ENCODE results near the gene PSMG4.
A peak's percentile ranks its signal among the peaks of the same experiment; 100 is the strongest.

Gene PSMG4

GRCh38 chr6:3258720-3259490 is at the start of gene PSMG4:
Gene PSMG4, plus strand, starts transcription at chr6:3258947. Its CDS starts 76 bp downstream, at chr6:3259023.
- DNase-seq, result peak; percentile 92 to 98 (median 97)

DNA sequence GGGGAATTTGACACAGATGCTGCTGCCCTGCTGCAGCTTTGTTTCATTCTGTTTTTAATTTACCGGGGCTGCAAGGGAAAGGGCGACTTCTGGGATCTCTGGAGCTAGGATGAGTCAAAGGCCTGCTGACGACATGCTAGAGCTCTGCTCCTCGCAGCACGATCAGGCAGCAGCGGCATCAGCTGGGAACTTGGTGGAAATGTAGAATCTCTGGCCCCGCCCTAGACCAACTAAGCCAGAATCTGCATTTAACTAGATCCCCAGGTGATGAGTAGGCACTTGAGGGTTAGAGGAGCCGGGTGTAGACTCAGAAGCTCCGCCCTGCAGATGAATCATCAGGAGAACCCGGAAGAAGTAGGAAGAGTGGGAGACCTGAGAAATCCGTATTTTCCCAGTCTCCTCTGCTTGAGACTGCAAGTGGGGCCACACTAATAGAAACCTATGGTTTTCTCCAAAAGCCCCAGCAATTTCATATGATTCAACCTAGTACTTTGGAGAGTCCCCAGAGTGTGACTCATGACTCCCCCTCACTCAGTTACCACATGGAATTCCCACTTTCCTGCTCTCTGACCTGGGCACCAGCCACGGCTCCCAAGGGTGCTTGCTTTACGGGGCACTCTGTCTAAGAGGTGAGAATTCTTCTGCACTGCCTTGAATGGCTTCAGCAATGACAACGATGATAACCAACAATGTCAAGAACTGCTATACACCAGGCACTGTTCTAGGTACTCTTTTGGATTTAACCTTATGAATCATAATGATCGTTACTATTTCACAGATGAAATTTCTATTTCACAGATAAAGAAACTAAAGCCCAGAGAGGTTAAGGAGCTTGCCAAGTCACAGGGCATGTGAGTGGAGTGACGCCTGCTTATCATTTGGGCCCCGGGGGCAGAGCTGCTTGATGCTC is 49.4 kb upstream of the PSMG4 start:
- DNase-seq, result peak; percentile 87 to 97 (median 90)

GRCh38 chr6:3210024-3210610 is 48.6 kb upstream of the PSMG4 start:
- no peak for DNase-seq

GRCh38 chr6:3211681-3212080 is 47.1 kb upstream of the PSMG4 start:
- DNase-seq, result no peak

DNA sequence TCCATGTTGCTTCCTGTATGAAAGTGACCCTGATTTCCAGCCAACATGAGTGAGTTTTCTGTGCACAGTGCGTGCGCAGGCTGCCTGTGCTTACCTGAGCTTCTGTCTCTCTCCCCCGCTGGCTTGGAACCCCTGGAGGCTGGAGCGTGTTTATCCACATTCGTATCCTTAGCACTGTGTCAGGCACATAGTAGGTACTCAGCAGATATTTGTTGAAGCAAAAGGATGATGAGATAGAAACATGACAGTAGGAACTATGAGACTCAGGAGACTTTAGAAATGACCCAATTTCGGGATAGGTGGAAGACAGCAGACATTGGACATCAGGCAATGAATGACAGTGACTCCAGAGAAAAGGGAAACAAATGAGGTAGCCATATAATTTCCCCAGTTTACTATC is 46.5 kb upstream of the PSMG4 start:
- no peak for DNase-seq

DNA sequence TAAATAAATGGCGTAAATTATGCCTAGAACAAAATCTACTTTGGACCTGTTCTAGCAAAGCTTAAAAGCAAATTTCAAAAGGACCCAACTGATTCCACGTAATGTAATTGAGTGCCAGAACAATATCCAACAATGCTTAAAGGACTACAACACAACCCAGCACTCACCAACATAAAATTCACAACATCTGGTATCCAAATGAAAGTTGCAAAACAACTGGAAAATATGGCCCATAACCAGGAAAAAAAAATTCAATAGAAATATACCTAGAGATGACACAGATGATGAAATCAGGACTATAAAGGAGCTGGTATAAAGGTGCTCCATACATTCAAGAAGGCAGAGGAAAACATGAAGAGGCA is 45.4 kb upstream of the PSMG4 start:
- no peak for DNase-seq

DNA sequence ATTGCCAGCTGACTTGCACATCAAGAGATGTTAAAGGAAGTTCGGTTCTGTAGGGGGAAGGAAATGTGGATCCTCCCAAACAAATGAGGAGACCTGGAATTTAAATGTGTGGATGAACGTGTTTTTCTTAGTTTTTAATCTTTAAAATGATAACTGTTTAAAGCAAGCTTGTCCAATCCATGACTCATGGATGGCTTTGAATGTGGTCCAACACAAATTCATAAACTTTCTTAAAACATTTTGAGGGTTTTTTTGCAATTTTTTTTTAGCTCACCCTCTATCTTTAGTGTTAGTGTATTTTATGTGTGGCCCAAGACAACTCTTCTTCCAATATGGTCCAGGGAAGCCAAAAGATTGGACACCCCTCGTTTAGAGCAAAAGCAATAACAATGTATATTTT is 43.8 kb upstream of the PSMG4 start:
- DNase-seq, result no peak

DNA sequence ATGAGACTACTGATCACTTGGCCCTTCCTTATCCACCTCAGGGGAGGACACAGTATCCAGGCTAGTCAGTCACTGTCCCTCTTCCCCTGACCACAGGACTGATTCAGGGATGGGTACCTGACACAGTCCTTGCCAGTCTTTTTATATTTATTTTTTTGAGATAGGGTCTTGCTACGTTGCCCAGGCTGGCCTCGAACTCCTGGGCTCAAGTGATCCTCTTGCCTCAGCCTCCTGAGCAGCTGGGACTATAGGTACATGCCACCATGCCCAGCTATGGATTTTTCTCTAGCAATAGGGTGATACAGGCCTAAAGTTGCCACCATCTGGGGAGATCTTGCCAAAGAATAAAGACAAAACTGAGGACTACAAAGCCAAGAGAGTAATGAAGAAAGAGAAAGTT is 41.5 kb upstream of the PSMG4 start:
- no peak for DNase-seq

GRCh38 chr6:3218266-3218665 is 40.5 kb upstream of the PSMG4 start:
- DNase-seq, result no peak

- DNase-seq, result no peak
These were observed 38.4 kb upstream of the PSMG4 start for GRCh38 chr6:3220366-3220765.

GRCh38 chr6:3221578-3221977 is 37.2 kb upstream of the PSMG4 start:
- DNase-seq, result peak; percentile 30 to 49 (median 32)

DNA sequence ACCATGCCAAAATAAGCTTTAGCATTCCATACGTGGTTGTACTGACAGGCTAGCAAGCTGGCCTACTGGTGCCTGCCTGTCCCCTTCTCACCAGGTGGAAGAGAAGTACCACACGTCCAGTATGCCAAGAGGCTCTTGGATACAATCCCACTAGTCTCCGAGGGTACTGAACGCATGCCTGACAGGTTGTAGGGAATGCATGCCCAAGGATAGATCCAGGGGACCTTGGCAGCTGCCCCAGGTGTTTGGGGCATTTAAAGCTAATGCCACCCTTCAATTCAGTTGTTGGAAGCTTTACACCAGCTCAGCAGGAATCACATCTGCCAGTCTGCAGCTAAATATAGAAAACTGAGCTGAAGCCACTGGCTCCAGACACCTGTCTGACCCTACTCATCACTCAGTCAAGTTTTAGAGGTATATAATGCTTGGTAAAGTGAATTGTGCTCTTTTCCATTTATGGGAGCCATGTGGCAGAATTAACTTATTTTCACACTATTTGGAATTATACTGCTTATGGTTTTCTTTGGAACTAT is 36.2 kb upstream of the PSMG4 start:
- no peak for DNase-seq

- no peak for DNase-seq
These were observed 32.7 kb upstream of the PSMG4 start for GRCh38 chr6:3226042-3226441.

GRCh38 chr6:3226481-3227362 is 32.0 kb upstream of the PSMG4 start:
- peak; percentile 52 to 81 (median 64) for DNase-seq

- peak in 1 of 3 donors; percentile 26 for DNase-seq
These were observed 31.2 kb upstream of the PSMG4 start, which contains the start of gene TUBB2B for GRCh38 chr6:3227363-3228045. Gene TUBB2B, minus strand, starts transcription at chr6:3227653. Its CDS starts 110 bp downstream, at chr6:3227543.

GRCh38 chr6:3228046-3228671 is 30.6 kb upstream of the PSMG4 start:
- no peak for DNase-seq

GRCh38 chr6:3228771-3229565 is 29.8 kb upstream of the PSMG4 start:
- peak in 1 of 3 donors; percentile 52 for DNase-seq

GRCh38 chr6:3229566-3230178 is 29.1 kb upstream of the PSMG4 start:
- peak in 1 of 3 donors; percentile 25 for DNase-seq

DNA sequence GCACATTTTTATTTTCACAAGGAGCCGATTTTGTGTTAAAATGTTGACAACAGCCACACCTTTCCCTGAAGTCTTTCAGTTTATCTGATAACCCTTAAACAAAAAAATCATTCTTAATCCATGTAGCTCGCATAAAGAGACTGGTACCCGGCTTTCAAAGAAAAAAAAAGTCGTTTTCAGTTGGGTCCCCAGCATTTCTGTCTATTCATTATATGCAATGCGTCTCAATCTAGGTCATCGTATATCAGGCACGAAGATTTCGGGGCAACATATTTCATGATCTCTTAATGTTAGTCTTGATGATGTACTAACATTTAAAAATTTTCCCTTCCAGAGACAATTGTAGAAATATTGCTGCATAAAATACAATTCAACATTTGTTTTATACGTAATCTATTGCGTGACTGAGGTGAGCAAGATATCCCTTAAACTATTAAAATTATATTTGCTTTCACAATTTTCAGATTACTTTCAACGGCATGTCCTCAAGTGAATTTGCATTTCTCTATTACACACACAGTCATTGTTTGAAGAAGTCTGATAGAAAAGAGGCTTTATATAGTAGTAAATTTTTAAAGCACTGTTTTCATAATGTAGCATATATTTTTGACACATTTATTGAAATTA is 28.4 kb upstream of the PSMG4 start:
- no peak for DNase-seq
